NCI-H510A treated with DMSO at 0.1 percent for 48 hours (cell line): ENCODE measurements around the gene NHLH1.
"Not testable (repeated sequence)": the region's sequence is repeated elsewhere in the genome, so short reads cannot be mapped to it uniquely, and the experiment has no call there.

ENCODE experiments used
- DNase-seq: peaks from one replicate; lab custom pipeline; 2025; lab: John Stamatoyannopoulos, UW

NHLH1 gene

GRCh38 chr1:160377585-160378206 is 10.8 kb downstream of the NHLH1 start:
- no peak for DNase-seq

- DNase-seq, result not testable (repeated sequence)
Measured at GRCh38 chr1:160384812-160385211, 17.9 kb downstream of the NHLH1 start.

- not testable (repeated sequence) for DNase-seq
Measured at GRCh38 chr1:160388406-160388805, 21.5 kb downstream of the NHLH1 start.

- no peak for DNase-seq
Measured at GRCh38 chr1:160394673-160395072, 27.8 kb downstream of the NHLH1 start.

GRCh38 chr1:160397651-160398050 is 30.8 kb downstream of the NHLH1 start:
- DNase-seq, result no peak

GRCh38 chr1:160398823-160399222 is 32.0 kb downstream of the NHLH1 start:
- no peak for DNase-seq

- no peak for DNase-seq
Measured at GRCh38 chr1:160399544-160400222, 32.8 kb downstream of the NHLH1 start.

- peak; percentile 55 for DNase-seq
Measured at GRCh38 chr1:160400223-160400645, 33.4 kb downstream of the NHLH1 start, which contains the start of gene VANGL2. VANGL2 (plus strand) TSS chr1:160400564; CDS start chr1:160415838, 15,274 bp downstream.

GRCh38 chr1:160400646-160401486 is 34.0 kb downstream of the NHLH1 start:
- no peak for DNase-seq

GRCh38 chr1:160401487-160401805 is 34.6 kb downstream of the NHLH1 start:
- no peak for DNase-seq

- no peak for DNase-seq
Measured at GRCh38 chr1:160402001-160402795, 35.3 kb downstream of the NHLH1 start.

GRCh38 chr1:160403244-160403643 is 36.4 kb downstream of the NHLH1 start:
- DNase-seq, result no peak

- no peak for DNase-seq
Measured at GRCh38 chr1:160404094-160404493, 37.2 kb downstream of the NHLH1 start.

GRCh38 chr1:160405331-160405877 is 38.5 kb downstream of the NHLH1 start:
- DNase-seq, result no peak

- DNase-seq, result no peak
Measured at GRCh38 chr1:160406131-160406968, 39.5 kb downstream of the NHLH1 start.

GRCh38 chr1:160407839-160408801 is 41.2 kb downstream of the NHLH1 start:
- no peak for DNase-seq

- DNase-seq, result no peak
Measured at GRCh38 chr1:160408864-160409263, 42.0 kb downstream of the NHLH1 start.

GRCh38 chr1:160409486-160409885 is 42.6 kb downstream of the NHLH1 start:
- DNase-seq, result no peak

GRCh38 chr1:160410406-160411005 is 43.6 kb downstream of the NHLH1 start:
- DNase-seq, result no peak
